NCI-H146 treated with DMSO at 0.1 percent for 48 hours (cell line): ENCODE measurements around the gene PCDH12.

ENCODE experiments used
- DNase-seq: peaks from one replicate; lab custom pipeline; 2025; ENCODE audit not compliant: unreplicated experiment; lab: John Stamatoyannopoulos, UW

The PCDH12 gene

GRCh38 chr5:141958113-141958512, at the start of gene PCDH12:
TSS of gene PCDH12 (minus strand) at chr5:141958202. CDS start at chr5:141957851, 351 bp downstream.
- peak; percentile 9 for DNase-seq

GRCh38 chr5:142007237-142007544, 49.2 kb upstream of the PCDH12 start:
- no peak for DNase-seq

- DNase-seq, result no peak
Observed at GRCh38 chr5:142006363-142007236, 48.6 kb upstream of the PCDH12 start.

- DNase-seq, result no peak
Observed at GRCh38 chr5:142003266-142003800, 45.3 kb upstream of the PCDH12 start.

GRCh38 chr5:142000704-142001484, 42.9 kb upstream of the PCDH12 start:
- DNase-seq, result no peak

GRCh38 chr5:142000173-142000572, 42.2 kb upstream of the PCDH12 start:
- DNase-seq, result no peak

- DNase-seq, result no peak
Observed at GRCh38 chr5:141997358-141997960, 39.5 kb upstream of the PCDH12 start.

- DNase-seq, result no peak
Observed at GRCh38 chr5:141995656-141996055, 37.7 kb upstream of the PCDH12 start.

GRCh38 chr5:141994511-141995136, 36.6 kb upstream of the PCDH12 start:
- DNase-seq, result no peak

- peak; percentile 7 for DNase-seq
Observed at GRCh38 chr5:141992349-141992963, 34.5 kb upstream of the PCDH12 start.

- DNase-seq, result no peak
Observed at GRCh38 chr5:141989720-141990119, 31.7 kb upstream of the PCDH12 start.

- DNase-seq, result no peak
Observed at GRCh38 chr5:141986072-141986471, 28.1 kb upstream of the PCDH12 start.

GRCh38 chr5:141982626-141983025, 24.6 kb upstream of the PCDH12 start:
- DNase-seq, result no peak

- no peak for DNase-seq
Observed at GRCh38 chr5:141978389-141978788, 20.4 kb upstream of the PCDH12 start.

GRCh38 chr5:141976176-141976575, 18.2 kb upstream of the PCDH12 start:
- no peak for DNase-seq

GRCh38 chr5:141973871-141974595, 16.0 kb upstream of the PCDH12 start:
- DNase-seq, result no peak

- DNase-seq, result no peak
Observed at GRCh38 chr5:141969783-141970771, 12.1 kb upstream of the PCDH12 start.

- peak; percentile 58 for DNase-seq
Observed at GRCh38 chr5:141968914-141969608, 11.1 kb upstream of the PCDH12 start, which contains the start of gene RNF14. TSS of gene RNF14 (plus strand) at chr5:141969105. CDS start at chr5:141973589, 4,484 bp downstream.
